ENCODE data around the gene THAP11. TPM values are rescaled to one million over a fixed set of nuclear protein-coding genes. Genes with fewer than 3 reads are reported as not detected.
A peak's percentile ranks its signal among the peaks of the same experiment; 100 is the strongest.

THAP11 gene
- total and polyA plus RNA-seq, 2 of the 13 experiments (the other 11 are each of a cell fraction or from before 2014, with no cell fraction given) = 44.2 to 53.4 TPM

- TF ChIP-seq HMGXB4 (CRISPR knock-in tag; IDR thresholded peaks at IDR 0.05; ENCODE audit: borderline replicate concordance in 1 of 2, low read depth in 1 of 2) (peak; percentile 1 to 64; a peak in 1 of 4 replicates), ZHX2 (IDR thresholded peaks at IDR 0.05; ENCODE audit: low read depth) (no peak), ZHX2 (CRISPR knock-in tag; IDR thresholded peaks at IDR 0.05; ENCODE audit: borderline replicate concordance) (no peak), TARDBP (CRISPR knock-in tag; IDR thresholded peaks at IDR 0.05) (peak; percentile 43; the same call in 1 of the 2 replicates), ZNF781 (CRISPR knock-in tag; IDR thresholded peaks at IDR 0.05; ENCODE audit: borderline replicate concordance, not compliant biosample characterization) (no peak), SP4 (CRISPR knock-in tag; IDR thresholded peaks at IDR 0.05) (no peak), REPIN1 (CRISPR knock-in tag; IDR thresholded peaks at IDR 0.05; ENCODE audit: borderline replicate concordance, low read depth) (0 out of 2 replicates have a peak, but pooled peaks have one; percentile 47), MEIS1 (CRISPR knock-in tag; IDR thresholded peaks at IDR 0.05; ENCODE audit: borderline replicate concordance) (0 out of 2 replicates have a peak, but pooled peaks have one; percentile 40), KLF16 (CRISPR knock-in tag; IDR thresholded peaks at IDR 0.05) (0 out of 4 replicates have a peak, but pooled peaks of 1 of the 2 experiments have one; percentile 48), ZNF451 (CRISPR knock-in tag; IDR thresholded peaks at IDR 0.05) (0 out of 2 replicates have a peak, but pooled peaks have one; percentile 41), MTA3 (CRISPR knock-in tag; IDR thresholded peaks at IDR 0.05) (no peak), RBM39 (IDR thresholded peaks at IDR 0.05; ENCODE audit: low read depth, low read length, poor library complexity, severe bottlenecking) (peak; percentile 56), SP1 (IDR thresholded peaks at IDR 0.05) (no peak), SP1 (CRISPR knock-in tag; IDR thresholded peaks at IDR 0.05) (0 out of 2 replicates have a peak, but pooled peaks have one; percentile 12), ELF3 (CRISPR knock-in tag; IDR thresholded peaks at IDR 0.05) (0 out of 2 replicates have a peak, but pooled peaks have one; percentile 27), KMT2A (CRISPR knock-in tag; IDR thresholded peaks at IDR 0.05) (0 out of 2 replicates have a peak, but pooled peaks have one; percentile 23), DRAP1 (CRISPR knock-in tag; IDR thresholded peaks at IDR 0.05) (0 out of 2 replicates have a peak, but pooled peaks have one; percentile 20), WIZ (CRISPR knock-in tag; IDR thresholded peaks at IDR 0.05) (0 out of 2 replicates have a peak, but pooled peaks have one; percentile 26), SPEN (CRISPR knock-in tag; IDR thresholded peaks at IDR 0.05; ENCODE audit: low read depth) (0 out of 2 replicates have a peak, but pooled peaks have one; percentile 26), PATZ1 (CRISPR knock-in tag; IDR thresholded peaks at IDR 0.05) (peak; percentile 58; the same call in 1 of the 2 replicates)
Measured at GRCh38 chr16:67883872-67884261, 41.7 kb downstream of the THAP11 start (continued).

Measured in HepG2 (cell line).